SU-DHL-6 (cell line): ENCODE measurements around the gene TRIM39.

Experiments
- H2AFZ ChIP-seq: fragments of 200-600 bp; sonication (generic); 2 replicates; pipeline ENCODE4 v1.6.1; 2014; ENCODE audit warnings: low read depth, mild to moderate bottlenecking, moderate library complexity, mixed read lengths, antibody characterized with exemption, low read length; ENCODE audit not compliant: severe bottlenecking
- H3F3A ChIP-seq: fragments of 200-600 bp; shearing (Covaris generic); 2 replicates; pipeline ENCODE4 v1.6.0; 2016; ENCODE audit warnings: antibody characterized with exemption, mild to moderate bottlenecking; ENCODE audit not compliant: insufficient read depth
- H3K27ac ChIP-seq: fragments of 200-600 bp; sonication (generic); 2 replicates; pipeline ENCODE4 v1.5.1; 2016; ENCODE audit warnings: low read depth, mild to moderate bottlenecking, low read length, moderate library complexity, mixed read lengths
- H3K27me3 ChIP-seq: fragments of 200-600 bp; sonication (generic), shearing (Covaris generic); 2 replicates; pipeline ENCODE4 v1.6.0; 2014; ENCODE audit warnings: mild to moderate bottlenecking, low read length
- H3K36me3 ChIP-seq: fragments of 200-600 bp; sonication (generic); 2 replicates; pipeline ENCODE4 v1.6.1; 2014; ENCODE audit warnings: mild to moderate bottlenecking, low read length, mixed read lengths
- H3K4me2 ChIP-seq: fragments of 300-600, 200-600 bp; shearing (Covaris generic), sonication (generic); 2 replicates; pipeline ENCODE4 v1.6.0; 2014; ENCODE audit warnings: low read length, low read depth, mild to moderate bottlenecking; ENCODE audit not compliant: poor library complexity, severe bottlenecking
- H3K4me3 ChIP-seq: fragments of 200-600 bp; sonication (generic); 2 replicates; pipeline ENCODE4 v1.5.1; 2014; ENCODE audit warnings: antibody characterized with exemption, low read length, mild to moderate bottlenecking, mixed read lengths; ENCODE audit not compliant: insufficient read depth, poor library complexity, severe bottlenecking
- H3K79me2 ChIP-seq: fragments of 200-600 bp; sonication (generic); 2 replicates; pipeline ENCODE4 v1.6.1; 2014; ENCODE audit warnings: mild to moderate bottlenecking, low read length, moderate library complexity; ENCODE audit not compliant: insufficient read depth
- H3K9ac ChIP-seq: fragments of 200-600 bp; sonication (generic); 2 replicates; pipeline ENCODE4 v1.7.0; 2014; ENCODE audit warnings: mild to moderate bottlenecking, low read length
- H3K9me2 ChIP-seq: fragments of 200-600 bp; sonication (generic); replicated peaks from 2 replicates; pipeline ENCODE4 v1.6.1; 2014; ENCODE audit warnings: low read length; ENCODE audit not compliant: insufficient read depth
- H3K9me3 ChIP-seq: fragments of 200-600 bp; sonication (generic); 2 replicates; pipeline ENCODE4 v1.6.1; 2014; ENCODE audit warnings: low read length, mixed read lengths; ENCODE audit not compliant: insufficient read depth
- H4K20me1 ChIP-seq: fragments of 200-600 bp; sonication (generic); 2 replicates; pipeline ENCODE4 v1.6.1; 2014; ENCODE audit warnings: low read depth, mild to moderate bottlenecking, antibody characterized with exemption, low read length, moderate library complexity, mixed read lengths
- CTCF ChIP-seq: fragments of 200-600 bp; sonication (generic); IDR thresholded peaks from one replicate; pipeline ENCODE4 v1.5.1; 2017; ENCODE audit warnings: antibody characterized with exemption, mild to moderate bottlenecking, low read length, moderate library complexity; ENCODE audit not compliant: insufficient read depth, poor library complexity, severe bottlenecking
- EZH2phosphoT487 ChIP-seq: fragments of 200-600 bp; sonication (generic), shearing (Covaris generic); conservative IDR thresholded peaks from 2 replicates; pipeline ENCODE4 v1.6.1; 2018; ENCODE audit warnings: mild to moderate bottlenecking, antibody characterized with exemption, low read length, moderate library complexity, mixed read lengths

Gene TRIM39

GRCh38 chr6:30340589-30341054 lies 13.9 kb downstream of the TRIM39 start:
- H3K9me2 ChIP-seq, result no peaks in the 10 kb centered on the region
- peaks cover 4% of the 10 kb centered on the region; the same call in 1 of the 2 replicates for H3F3A ChIP-seq
- H4K20me1 ChIP-seq, result no peaks in the 10 kb centered on the region
- peaks cover 11% of the 10 kb centered on the region; the same call in 1 of the 2 replicates for H3K36me3 ChIP-seq
- H3K27me3 ChIP-seq, result no peaks in the 10 kb centered on the region
- H3K4me3 ChIP-seq, result no peak overlapping the region
- no peaks in the 10 kb centered on the region for H3K9me3 ChIP-seq
- no peak overlapping the region for H3K9ac ChIP-seq
- H2AFZ ChIP-seq, result no peak overlapping the region
- TF ChIP-seq EZH2phosphoT487, result no peak
- TF ChIP-seq CTCF, result no peak
- no peak overlapping the region for H3K4me2 ChIP-seq
- H3K79me2 ChIP-seq, result peaks cover under 1% of the 10 kb centered on the region; the same call in 1 of the 2 replicates
- H3K27ac ChIP-seq, result no peak overlapping the region

- Histone ChIP-seq H3K9ac (no peak overlapping the region), H3K4me3 (no peak overlapping the region), H4K20me1 (no peaks in the 10 kb centered on the region), H3K9me2 (no peaks in the 10 kb centered on the region), H3K36me3 (peaks cover 5% of the 10 kb centered on the region; the same call in 1 of the 2 replicates), H2AFZ (no peak overlapping the region), H3K27ac (no peak overlapping the region), H3K27me3 (no peaks in the 10 kb centered on the region), H3K4me2 (no peak overlapping the region), H3F3A (peaks cover 7% of the 10 kb centered on the region; the same call in 1 of the 2 replicates), H3K9me3 (no peaks in the 10 kb centered on the region), H3K79me2 (peaks cover 7% of the 10 kb centered on the region; the same call in 1 of the 2 replicates)
- TF ChIP-seq EZH2phosphoT487 (no peak), CTCF (no peak)
These were observed 14.5 kb downstream of the TRIM39 start for GRCh38 chr6:30341218-30341617.

DNA sequence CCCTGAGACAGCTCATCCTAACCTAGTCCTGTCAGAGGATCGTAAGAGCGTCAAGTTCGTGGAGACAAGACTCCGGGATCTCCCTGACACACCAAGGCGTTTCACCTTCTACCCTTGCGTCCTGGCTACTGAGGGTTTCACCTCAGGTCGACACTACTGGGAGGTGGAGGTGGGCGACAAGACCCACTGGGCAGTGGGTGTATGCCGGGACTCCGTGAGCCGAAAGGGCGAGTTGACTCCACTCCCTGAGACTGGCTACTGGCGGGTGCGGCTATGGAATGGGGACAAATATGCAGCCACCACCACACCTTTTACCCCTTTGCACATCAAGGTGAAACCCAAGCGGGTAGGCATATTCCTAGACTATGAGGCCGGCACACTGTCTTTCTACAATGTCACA lies 15.0 kb downstream of the TRIM39 start:
- H3K36me3 ChIP-seq, result no peaks in the 10 kb centered on the region
- TF ChIP-seq CTCF, result no peak
- TF ChIP-seq EZH2phosphoT487, result no peak

More for the DNA sequence above, 15.0 kb downstream of the TRIM39 start:
- Histone ChIP-seq H3K79me2 (peaks cover 7% of the 10 kb centered on the region; the same call in 1 of the 2 replicates), H3K9ac (no peak overlapping the region), H3K27ac (no peak overlapping the region), H3K4me2 (no peak overlapping the region), H3F3A (peaks cover 7% of the 10 kb centered on the region; the same call in 1 of the 2 replicates), H3K27me3 (no peaks in the 10 kb centered on the region), H4K20me1 (no peaks in the 10 kb centered on the region), H3K4me3 (no peak overlapping the region), H3K9me3 (no peaks in the 10 kb centered on the region), H2AFZ (no peak overlapping the region), H3K9me2 (no peaks in the 10 kb centered on the region)
